ENCODE measurements around the gene SC5D. TPM values are rescaled to one million over a fixed set of nuclear protein-coding genes. Genes with fewer than 3 reads are reported as not detected.

Gene SC5D
- total and polyA plus RNA-seq, 2 of the 8 experiments (the other 6 are each of a cell fraction or from before 2014, with no cell fraction given): 73.9 to 90.3 TPM

- POLR2A ChIA-PET (ENCODE audit: partially characterized antibody): no interaction called here
- 91% methylated on average over 1 of the region's 1 CpG; no CpG with 5 or more reads in 1 of the 2 experiments for WGBS, 2 experiments (ENCODE audit: extremely low coverage in 1 of 2, insufficient coverage in 1 of 2, insufficient read length in 1 of 2, insufficient replicate concordance in 2 of 2, low coverage in 1 of 2, low lambda C conversion rate in 2 of 2, missing lambda C conversion rate in 1 of 2)
- CTCF ChIA-PET (ENCODE audit: partially characterized antibody): interaction anchor here (1.3 kb wide), 2 partner anchors 40 to 260 kb away, joined by 3 to 4 read pairs; no protein-coding TSS in a partner anchor
- H2BK20ac ChIP-seq (ENCODE audit: low read length): no peak overlapping the region
- no peaks in the 10 kb centered on the region; a peak in 1 of 7 replicates for H3K27me3 ChIP-seq (replicated peaks in 1 of 4; ENCODE audit: control insufficient read depth in 3 of 4, extremely low read depth in 1 of 4, insufficient read depth in 3 of 4, low read length in 3 of 4)
- H4K8ac ChIP-seq (ENCODE audit: extremely low read depth, insufficient read depth, low read length): no peak overlapping the region
- no peak overlapping the region for H4K5ac ChIP-seq (ENCODE audit: insufficient read length, low read depth, low read length)
- no peak overlapping the region for H2BK5ac ChIP-seq (ENCODE audit: low read depth, low read length)
- H3K18ac ChIP-seq (ENCODE audit: extremely low read depth, low read length): no peak overlapping the region
- H2AFZ ChIP-seq (ENCODE audit: low read length): no peak overlapping the region
- H3K23ac ChIP-seq (ENCODE audit: insufficient read length): no peak overlapping the region
- H3K36me3 ChIP-seq (ENCODE audit: control insufficient read depth in 2 of 4, insufficient read depth in 4 of 4, low read length in 3 of 4): no peaks in the 10 kb centered on the region
- H3K79me2 ChIP-seq (ENCODE audit: control insufficient read depth in 1 of 2, insufficient read depth in 2 of 2, low read length in 2 of 2): no peaks in the 10 kb centered on the region
- H3K27ac ChIP-seq (ENCODE audit: low read depth, low read length): no peak overlapping the region
- H3K9me3 ChIP-seq (ENCODE audit: insufficient read depth in 2 of 2, low read depth in 1 of 2, low read length in 1 of 2): no peaks in the 10 kb centered on the region
- H3K4ac ChIP-seq (replicated peaks; ENCODE audit: insufficient read length, low read depth, low read length): no peak overlapping the region
- no peak overlapping the region for H3K4me2 ChIP-seq (ENCODE audit: insufficient read depth in 1 of 2, low read depth in 2 of 2, low read length in 2 of 2)
- H3K23me2 ChIP-seq (ENCODE audit: low read depth, low read length): peaks cover 4% of the 10 kb centered on the region; the same call in 1 of the 2 replicates
- H2BK12ac ChIP-seq (ENCODE audit: low read depth, low read length): no peak overlapping the region
- H4K20me1 ChIP-seq (replicated peaks in 1 of 2; ENCODE audit: control insufficient read depth in 1 of 2, insufficient read depth in 2 of 2, low read length in 2 of 2): no peaks in the 10 kb centered on the region
- FAIRE-seq (no peak), DNase-seq (ENCODE audit: low read depth in 1 of 2, low spot score in 2 of 2) (no peak)
- H3K79me1 ChIP-seq (ENCODE audit: low read depth, low read length): no peaks in the 10 kb centered on the region
- H3K4me1 ChIP-seq (replicated peaks in 1 of 4; ENCODE audit: control insufficient read depth in 3 of 4, insufficient read depth in 4 of 4, low read length in 3 of 4): peaks cover 0 to 3% (median 1%) of the 10 kb centered on the region in 4 experiments; a peak in 2 of 7 replicates
- no peak overlapping the region for H2AK5ac ChIP-seq (ENCODE audit: low read depth, low read length)
- no peak overlapping the region for H2BK15ac ChIP-seq (ENCODE audit: low read length)
- no peak overlapping the region for H4K91ac ChIP-seq (replicated peaks; ENCODE audit: insufficient read length, low read length)
- H3K9ac ChIP-seq (replicated peaks in 1 of 4; ENCODE audit: extremely low read depth in 1 of 4, low read depth in 3 of 4, low read length in 3 of 4): no peak overlapping the region
- H3K14ac ChIP-seq (ENCODE audit: insufficient read length): no peak overlapping the region
- no peak overlapping the region for H3K4me3 ChIP-seq (ENCODE audit: extremely low read depth in 1 of 4, insufficient read depth in 2 of 4, low read depth in 3 of 4, low read length in 4 of 4)
- H3K56ac ChIP-seq (replicated peaks; ENCODE audit: insufficient read length, low read depth, low read length): no peak overlapping the region
- no peak overlapping the region for H2BK120ac ChIP-seq (replicated peaks; ENCODE audit: low read depth, low read length)
- no peak for TF ChIP-seq SUZ12 (IDR thresholded peaks at IDR 0.05; ENCODE audit: low read length)
- TF ChIP-seq CBX5 (IDR thresholded peaks at IDR 0.05; ENCODE audit: low read depth, low read length): no peak
- no peak for TF ChIP-seq HDAC6 (IDR thresholded peaks at IDR 0.05; ENCODE audit: low read depth, low read length)
- no peak for TF ChIP-seq EZH2 (IDR thresholded peaks at IDR 0.05; ENCODE audit: low read depth, low read length, severe bottlenecking)
- no peak for TF ChIP-seq CTCF (IDR thresholded peaks at IDR 0.05; ENCODE audit: control extremely low read depth in 1 of 3, insufficient read depth in 1 of 3, low read depth in 1 of 3, low read length in 3 of 3)
- TF ChIP-seq CTBP2 (IDR thresholded peaks at IDR 0.05; ENCODE audit: borderline replicate concordance, insufficient read depth, insufficient read length, low read length): no peak
- no peak for TF ChIP-seq HDAC2 (IDR thresholded peaks at IDR 0.05; ENCODE audit: borderline replicate concordance in 1 of 2, low read depth in 2 of 2, low read length in 2 of 2)
- TF ChIP-seq, protein P1, sequence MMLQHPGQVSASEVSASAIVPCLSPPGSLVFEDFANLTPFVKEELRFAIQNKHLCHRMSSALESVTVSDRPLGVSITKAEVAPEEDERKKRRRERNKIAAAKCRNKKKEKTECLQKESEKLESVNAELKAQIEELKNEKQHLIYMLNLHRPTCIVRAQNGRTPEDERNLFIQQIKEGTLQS (IDR thresholded peaks at IDR 0.05; ENCODE audit: insufficient read depth, low read depth, low read length): no peak
- TF ChIP-seq POLR2AphosphoS5 (IDR thresholded peaks at IDR 0.05; ENCODE audit: low read depth, low read length): no peak
Measured at GRCh38 chr11:121327553-121327952, 35.0 kb downstream of the SC5D start.

Measured in H1 (cell line).